HG02981 (cell line): ENCODE results near the gene C20orf204.

Source experiments
- ATAC-seq: cut with Tn5 transposase; IDR thresholded peaks from one replicate; pipeline ENCODE4 v1.9.1; 2021; ENCODE audit warnings: mild to moderate bottlenecking, moderate library complexity; ENCODE audit not compliant: unreplicated experiment

C20orf204 gene

DNA sequence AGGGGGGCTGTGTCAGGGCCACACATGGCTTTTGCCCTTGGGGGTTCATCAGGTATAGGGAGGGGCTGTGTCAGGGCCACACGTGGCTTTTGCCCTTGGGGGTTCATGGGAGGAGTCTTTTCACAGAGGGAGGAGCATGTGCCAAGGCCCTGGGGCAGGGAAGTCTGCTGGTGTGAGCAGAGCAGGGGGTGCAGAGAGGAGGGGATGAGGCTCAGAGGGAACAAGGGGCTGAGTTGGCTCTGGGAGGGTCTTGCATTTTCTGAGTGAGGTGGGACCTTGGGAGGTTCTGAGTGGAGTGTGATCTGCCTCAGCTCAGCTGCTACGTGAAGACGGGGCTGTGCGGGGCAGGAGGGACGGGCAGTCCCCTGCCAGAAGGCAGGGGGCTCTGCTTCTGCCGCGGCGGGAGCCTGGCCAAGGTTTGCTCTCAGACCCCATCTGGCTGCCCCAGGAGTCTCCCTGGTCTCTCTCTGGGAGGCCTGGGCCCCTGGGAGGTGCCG lies 19.5 kb downstream of the C20orf204 start:
- no peak for ATAC-seq

DNA sequence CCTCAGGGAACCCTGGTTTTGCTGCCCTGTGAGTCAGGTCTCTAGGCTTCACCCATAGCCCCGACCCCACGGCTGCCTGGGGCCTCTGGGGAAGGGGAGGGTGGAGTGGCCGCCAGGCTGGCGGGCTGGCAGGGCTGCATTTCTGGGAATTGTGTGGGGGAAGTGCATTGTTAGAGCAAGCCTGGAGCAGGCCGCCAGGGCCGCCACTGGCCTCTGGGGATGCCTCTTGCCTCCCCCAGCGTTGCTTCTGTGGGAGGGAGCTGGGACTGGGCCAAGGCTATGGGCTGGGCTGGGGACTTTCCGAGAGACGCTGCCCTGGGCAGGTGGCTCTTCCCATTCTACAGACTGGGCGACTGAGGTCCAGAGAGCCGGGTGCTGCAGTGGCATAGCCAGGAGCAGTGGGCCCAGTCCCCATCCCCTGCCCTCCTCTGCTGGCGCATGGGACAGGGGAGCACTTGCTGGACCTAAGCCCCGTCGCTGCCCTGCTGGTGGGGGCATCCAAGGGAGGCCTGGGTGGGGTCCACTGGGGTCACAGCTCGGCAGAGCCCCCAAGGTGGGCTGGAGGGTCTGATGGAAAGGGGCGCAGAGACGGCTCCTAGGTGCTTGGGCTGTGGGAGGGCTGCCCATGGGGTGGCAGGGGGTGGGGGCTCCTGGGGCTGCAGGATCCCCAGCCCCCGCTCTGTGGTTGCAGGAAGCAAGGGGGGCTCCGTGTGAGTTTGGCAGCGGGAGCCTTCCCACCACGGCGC lies 20.1 kb downstream of the C20orf204 start:
- ATAC-seq: no peak

DNA sequence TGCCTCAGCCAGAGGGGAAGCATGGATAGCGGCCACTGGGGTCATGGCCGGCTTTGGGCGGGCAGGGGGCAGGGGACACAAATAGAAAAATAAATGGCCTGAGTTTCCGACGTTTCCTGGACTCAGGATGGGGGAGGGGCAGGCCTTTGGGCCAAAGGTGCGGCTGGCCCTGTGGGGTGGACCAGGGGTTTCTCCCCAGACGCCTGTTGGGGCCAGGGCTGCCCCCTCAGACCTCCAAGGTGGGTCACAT lies 20.6 kb downstream of the C20orf204 start:
- no peak for ATAC-seq

DNA sequence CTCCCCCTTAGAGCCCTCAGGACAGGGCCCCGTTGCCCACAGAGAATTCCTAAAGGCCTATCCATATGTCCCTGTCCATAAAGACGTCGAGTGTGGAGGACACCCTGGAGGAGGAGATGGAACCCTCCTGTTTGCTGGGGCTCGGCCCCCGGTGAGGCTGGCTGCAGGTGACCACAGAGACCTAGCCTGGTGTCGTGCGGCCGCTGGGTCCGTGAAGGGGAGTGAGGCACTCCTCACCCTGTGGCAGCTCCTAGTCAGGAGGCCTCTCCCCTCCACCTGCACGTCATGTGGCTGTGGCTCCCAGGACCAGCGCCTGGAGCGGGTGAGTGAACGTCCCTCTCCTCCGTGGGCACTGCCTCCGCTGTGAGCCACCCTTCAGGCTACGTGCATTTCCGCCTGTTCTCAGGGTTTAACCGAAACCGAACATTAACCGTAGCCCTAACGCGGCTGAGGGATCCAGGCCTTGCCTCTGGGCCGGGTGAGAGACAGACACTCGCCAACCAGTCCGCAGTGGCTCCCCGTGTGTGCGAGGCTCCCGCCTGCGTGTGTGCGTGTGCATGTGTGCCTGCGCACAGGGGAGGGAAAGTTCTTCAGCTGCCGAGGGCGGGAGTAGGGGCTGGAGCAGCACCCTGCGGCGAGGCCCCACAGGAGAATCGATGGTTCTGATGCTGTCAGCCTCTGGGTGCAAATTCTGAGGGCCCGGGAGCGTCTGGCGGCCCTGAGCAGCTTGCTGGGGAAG lies 21.1 kb downstream of the C20orf204 start:
- no peak for ATAC-seq

DNA sequence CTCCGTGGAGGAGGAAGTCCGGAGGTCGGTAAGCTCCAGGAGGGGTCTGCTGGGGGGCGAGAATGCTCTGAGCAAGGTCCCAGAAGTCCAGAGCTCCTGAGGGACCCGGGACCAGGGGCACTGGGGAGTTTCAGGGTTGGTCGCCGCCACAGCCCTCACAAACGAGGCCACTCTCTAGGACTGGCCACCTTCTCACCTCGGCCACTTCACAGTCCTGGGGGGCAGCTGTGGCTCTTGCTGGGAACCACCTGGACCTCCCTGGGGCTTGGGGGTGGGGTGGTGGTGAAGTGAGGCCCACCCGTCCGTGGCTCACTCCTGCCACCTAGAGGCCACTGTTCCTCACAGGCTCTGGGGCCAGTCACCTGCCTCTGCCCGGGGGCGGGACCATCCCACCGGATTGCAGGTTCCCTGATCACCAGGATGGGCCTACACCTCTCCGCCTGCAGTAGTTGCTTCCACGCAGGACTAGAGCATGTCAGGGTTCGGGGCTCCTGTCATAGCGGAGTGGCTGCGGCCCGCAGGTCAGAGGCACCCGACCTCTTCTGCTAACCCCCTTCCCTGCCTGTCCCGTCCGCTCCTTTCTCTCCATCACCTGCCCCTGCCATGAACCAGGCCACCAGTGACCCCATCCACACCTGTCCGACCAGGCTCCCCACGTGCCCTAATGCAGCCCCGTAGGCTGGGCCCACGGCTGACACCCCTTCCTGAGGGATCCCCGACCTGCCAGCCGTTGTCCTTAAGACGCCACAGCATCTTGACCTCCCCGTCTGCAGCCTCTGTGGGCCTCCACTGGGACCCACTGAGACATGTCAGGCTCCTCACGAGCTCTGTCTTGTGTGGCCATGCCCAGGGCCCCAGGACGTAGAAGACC lies 21.9 kb downstream of the C20orf204 start:
- ATAC-seq: peak; percentile 46

DNA sequence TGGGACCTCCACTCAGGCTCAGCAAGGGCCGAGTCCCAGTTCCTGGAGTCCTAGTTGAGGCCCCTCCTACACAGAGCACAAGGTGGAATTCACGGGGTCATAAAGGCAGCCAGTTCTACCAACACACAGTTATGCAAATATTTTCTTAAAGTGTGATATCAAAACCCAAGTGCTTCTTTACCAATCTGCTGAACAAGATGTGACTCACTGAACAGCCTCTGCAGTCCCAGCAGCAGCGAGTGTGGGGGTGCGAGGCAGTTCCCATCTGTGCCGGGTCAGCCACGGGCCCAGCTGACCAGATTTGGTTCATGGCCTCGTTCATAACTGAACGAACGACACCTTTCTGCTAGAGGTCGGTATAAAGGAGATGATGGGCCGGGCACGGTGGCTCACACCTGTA lies 22.6 kb downstream of the C20orf204 start:
- no peak for ATAC-seq

DNA sequence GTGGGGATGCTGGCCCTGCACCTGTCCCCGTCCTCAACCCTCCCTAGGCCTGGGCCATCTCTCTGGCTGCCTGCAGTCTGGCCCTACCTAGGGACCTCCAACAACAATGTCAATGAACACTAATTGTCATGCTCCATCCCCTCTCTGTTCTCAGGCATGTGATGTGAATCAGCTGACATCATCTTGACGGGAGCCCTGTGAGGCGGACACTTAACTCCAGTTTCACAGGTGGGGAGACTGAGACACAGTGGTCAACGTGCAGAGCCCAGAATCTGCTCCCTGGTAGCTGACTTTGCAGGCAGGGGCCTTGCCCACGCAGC lies 26.3 kb downstream of the C20orf204 start:
- no peak for ATAC-seq

DNA sequence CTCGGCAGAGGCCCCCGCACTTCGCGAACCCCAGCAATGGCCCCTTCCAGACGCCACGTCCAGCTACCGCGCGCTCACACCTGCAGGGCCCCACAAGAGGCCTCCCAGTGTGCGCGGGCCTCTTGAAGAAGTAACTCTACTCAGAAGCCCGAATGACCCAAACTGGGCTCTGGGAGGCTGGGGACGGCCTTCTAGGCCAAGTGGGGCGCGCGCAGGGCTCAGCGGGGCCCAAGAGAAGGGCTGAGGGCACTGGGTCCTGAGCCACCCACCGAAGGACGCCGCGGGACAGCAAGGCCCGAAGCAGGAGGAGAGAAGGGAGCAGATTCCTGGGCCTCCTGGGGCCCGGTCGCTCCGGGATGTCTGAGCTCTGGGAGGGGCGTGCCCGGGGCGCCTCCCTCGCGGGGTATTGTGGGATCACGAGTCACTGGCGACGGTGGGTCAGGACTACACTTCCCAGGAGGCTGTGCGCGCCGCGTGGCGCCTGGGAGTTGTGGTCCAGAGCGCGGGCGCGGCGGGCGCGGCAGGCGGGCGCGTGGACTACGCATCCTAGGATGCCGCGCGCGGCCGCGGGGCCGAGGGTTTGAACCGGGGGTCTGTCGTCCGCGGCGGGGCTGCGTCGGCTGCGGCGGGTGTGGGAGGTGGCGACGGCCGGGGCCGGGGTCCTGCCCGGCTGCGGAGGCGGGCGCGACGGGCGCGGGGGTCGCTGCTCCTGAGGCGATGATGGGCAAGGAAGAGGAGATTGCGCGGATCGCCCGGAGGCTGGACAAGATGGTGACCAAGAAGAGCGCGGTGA lies 26.8 kb downstream of the C20orf204 start, which contains the start of gene TCEA2:
Gene TCEA2, plus strand, starts transcription at position 603 of the 793 bp plus-strand sequence. Its CDS starts 115 bp downstream, at position 718.
- peak; percentile 76 for ATAC-seq

DNA sequence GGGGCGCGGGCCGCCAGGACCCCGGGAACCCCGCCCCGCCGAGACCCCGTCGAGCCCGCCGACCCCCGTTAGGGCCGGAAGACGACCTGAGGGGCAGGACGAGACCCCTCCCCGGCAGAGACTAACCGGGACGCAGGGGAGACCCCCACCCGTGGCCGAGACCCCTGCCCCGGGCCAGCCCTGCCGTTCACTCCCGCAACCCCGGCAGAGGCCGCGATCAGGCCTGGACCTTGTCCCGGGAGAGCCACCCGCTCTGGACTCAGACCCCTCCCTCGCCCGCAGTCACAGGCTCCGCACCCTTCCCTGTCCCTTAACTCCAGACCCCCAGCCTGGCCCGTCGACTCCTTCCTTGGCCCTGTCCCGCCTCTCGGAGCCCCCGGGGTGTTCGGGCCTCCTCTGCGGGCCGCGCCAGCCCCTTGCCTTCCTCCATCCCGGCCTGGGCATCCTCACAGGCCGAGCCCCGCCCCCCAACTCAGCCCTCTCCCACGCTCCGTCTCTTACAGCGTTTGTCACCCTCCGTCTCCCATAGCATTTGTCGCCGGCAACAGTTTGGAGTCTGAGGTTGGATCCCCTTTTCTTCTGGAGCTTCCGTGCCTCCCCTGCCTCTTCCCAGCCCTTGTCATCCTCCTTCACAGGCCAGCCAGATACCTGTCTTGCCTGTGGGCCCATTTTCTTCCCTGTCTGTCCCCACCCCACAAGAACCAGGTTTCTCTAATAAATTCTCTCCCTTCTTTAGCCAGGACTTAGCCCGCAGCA lies 27.6 kb downstream of the C20orf204 start:
- no peak for ATAC-seq

DNA sequence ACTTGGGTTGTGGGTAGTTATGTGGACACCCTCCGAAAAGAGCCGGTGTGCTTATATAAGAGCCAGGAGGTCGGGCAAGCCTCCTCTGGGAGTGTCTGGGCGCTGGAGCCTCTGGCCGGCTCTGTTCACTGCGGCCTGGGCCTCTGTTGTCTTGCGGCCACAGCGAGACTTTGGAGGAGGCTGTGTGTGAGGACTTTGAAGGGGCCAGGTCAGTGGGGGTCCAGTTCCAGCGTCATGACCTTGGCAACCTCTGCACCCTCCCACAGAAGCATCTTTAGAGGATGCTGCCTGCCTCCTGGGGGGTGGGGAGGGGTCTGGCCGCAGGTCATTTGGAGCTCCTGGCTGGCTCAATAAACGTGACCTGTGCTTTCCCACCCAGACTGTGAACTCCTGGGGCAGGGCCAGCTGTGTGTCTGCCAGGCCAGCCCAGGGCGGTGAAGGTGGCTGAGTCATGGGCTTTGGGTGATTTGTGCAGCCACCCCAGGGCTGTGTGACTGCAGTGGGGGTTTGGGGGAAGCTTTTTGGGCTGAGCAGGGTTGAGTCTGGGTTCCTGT lies 28.2 kb downstream of the C20orf204 start:
- ATAC-seq: no peak

DNA sequence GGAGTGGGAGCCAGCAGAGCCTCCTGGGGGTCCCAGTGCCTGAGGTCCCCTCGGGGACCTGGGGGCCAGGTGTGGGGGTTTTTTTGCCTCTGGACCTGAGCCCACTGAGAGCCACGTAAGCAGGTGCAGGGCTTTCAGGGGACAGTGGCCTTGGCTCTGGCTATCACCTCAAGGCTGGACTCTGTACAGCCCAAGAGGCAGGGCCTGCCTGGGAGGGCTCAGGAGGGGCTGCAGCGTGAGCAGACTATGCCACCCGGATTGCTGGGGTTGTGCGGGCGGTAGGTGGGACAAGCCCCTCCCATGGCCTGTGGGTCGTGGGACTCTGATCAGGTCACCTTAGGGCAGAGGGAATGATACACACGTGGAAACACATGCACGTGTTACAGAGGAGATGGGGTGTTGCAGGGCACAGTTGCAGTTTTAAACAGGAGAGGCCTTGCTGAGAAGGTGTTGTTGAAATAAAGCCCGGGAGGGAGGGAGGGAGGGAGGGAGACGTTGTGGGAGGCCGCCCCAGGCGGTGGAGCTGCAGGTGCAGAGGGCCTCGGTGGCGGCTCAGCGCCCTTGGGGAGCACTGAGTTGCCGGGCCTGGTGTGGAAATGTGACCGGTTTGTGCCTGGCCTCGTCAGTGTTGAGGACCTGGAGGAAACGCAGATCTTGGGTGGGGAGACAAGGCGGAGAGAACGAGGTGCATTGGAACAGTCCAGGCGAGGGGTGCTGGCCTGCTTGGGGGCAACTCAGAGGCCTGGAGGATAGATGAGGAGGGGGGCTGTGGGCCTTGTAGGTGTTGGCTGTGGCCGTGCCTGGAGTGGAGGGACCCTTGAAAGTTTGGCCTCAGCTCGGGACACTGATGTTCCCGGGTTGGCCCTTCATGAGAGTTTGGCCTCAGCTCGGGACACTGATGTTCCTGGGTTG lies 29.3 kb downstream of the C20orf204 start:
- ATAC-seq: no peak

DNA sequence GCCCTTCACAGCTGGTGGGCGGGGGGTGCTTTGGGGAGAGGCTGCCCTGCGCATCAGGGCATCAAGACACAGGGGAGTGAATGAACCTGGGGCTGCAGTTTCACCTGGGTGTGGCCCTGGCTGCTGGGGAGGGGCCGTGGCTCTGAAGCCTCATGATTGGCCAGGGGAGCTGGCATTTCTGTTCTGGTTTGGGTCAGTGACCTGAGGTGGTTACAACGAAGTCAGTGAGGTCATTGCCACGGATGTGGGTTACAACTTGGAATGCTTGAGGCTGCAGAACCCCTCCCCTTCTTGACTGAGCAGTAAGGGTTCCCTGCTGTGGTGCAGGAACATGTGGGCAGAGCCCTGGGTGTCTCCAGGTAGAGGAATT lies 30.0 kb downstream of the C20orf204 start:
- peak; percentile 40 for ATAC-seq

DNA sequence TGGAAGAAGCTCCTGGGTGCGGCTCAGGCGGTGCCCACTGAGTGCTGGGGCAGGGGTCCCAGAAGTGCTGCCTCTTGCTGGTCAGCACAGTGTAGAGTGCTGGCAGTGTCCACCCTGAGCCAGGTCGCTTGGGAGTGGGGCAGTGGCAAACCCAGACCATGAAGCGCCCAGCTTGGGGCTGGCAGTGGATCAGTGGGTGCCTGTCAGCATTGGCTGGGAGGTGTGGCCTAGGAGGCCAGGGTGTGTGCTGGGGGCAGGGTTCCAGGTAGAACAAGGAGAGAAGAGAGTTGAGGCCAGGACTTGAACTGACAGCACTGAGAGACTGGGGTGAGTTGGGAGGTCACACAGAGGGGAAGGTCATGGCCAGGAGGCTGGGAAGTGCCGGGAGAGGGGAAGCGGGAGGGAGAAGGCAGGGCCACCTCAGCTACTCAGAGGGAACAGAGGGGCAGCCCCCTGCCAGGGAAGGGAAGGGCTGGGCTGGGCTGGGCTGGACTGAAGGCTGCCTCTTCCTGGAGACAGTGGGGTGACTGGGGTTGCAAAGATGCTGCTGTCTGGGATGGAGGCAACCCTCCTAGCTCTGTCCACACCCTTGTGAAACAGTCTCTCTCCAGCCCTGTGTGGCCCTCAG lies 31.1 kb downstream of the C20orf204 start:
- ATAC-seq: no peak

DNA sequence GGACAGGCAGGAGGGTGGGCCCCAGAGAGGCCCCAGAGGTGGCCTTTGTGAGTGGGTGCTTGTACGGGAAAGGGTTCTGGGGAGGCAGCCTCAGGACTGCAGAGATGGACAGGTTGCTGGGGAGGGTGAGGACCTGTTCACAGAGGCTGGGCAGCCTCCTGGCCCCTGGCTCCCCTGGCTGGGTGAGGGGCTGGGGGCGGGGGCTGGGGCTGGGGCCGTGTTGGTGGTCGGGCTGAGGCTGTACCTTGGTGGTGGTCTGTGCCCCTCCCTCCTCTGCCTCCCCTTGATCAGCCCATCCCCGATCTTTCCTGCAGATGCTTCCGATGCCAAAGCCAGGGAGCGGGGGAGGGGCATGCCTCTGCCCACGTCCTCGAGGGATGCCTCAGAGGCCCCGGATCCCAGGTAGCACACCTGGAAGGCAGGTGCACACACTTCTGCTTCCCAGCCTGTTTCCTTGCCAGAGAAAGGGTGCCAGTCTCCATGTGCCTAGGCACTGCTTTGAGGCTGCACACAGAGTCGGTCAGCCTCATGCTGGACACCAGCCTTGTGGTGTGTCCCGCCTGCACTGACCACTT lies 31.8 kb downstream of the C20orf204 start:
- no peak for ATAC-seq

DNA sequence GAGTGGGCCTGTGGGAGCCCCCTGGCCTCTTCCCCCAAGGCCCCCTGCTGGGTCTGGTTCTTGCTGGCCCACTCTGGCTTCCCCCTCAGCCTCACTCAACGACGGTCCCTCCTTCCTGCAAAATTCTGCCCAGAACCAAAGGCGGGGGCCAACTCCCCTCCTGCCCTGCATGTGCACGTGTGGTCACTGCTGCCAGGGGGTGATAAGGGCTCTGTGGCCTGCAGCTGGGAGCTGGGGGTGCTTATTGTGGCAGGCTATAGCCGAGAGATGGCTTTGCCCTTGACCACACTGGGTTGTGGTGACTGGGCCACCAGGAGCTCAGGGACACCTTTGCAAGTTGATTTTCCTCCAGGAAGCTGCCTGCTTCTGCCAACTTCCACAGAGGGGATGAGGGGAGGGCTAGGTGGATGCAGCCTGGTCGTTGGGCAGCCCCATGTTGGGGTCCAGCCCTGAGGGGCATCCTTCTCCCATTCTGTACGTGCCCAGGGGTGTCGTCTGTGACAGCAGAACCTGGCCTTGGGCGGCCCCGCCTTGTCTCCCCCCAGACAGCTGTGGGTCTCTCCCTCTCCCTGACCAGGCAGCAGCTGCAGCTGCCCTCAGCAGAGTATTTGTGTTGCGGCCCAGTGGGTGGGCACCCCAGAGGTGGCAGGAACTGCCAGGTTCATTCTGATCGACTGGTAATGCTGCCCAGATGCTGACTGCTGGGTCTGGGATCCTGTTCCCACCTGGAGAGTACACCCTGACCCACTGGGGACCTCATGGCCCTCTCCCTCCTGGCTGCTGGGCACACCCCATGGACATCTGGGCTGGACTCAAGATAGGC lies 32.6 kb downstream of the C20orf204 start:
- no peak for ATAC-seq

DNA sequence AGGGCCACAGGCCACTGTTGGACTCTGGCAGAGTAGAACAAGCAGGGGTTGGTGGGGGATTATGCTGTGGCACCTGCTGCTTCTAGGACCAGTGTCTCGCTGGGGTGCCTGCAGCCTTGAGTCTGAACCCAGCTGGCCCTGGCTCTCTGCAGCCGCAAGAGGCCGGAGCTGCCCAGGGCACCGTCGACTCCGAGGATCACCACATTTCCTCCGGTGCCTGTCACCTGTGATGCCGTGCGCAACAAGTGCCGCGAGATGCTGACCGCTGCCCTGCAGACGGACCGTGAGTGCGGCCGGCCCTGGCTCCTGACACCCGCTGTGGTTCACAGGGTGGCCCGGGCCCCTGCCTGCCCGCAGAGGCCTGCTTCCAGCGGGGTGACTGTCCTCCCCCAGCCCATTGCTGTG lies 33.2 kb downstream of the C20orf204 start:
- no peak for ATAC-seq

DNA sequence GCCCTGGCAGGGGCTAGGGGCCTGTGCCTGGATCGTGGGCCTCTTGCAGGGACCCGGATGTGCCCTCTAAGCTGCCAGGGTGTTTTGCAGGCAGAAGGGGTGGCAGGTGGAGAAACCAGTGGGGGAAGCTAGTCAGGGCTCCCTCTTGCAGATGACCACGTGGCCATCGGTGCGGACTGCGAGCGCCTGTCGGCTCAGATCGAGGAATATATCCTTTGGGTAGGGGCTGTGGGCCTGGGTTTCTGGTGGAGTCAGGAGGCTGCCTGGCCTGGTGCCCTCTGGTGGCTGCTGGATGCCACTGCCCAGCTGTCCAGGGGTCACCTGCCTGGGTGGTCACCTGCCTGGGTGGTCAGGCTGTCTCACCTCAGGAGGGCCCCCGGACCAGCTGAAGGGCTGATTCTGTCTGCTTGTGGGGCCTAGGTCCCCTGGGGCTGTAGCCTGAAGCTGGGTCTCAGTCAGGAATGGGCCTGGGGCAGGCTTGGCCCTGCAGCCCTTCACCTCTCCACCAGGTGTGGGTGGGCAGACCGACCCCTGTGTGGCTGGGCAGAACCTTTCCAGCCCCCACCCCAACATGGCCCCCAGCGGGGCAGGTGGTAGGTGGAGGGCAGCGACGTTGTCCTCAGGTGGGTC lies 33.7 kb downstream of the C20orf204 start:
- no peak for ATAC-seq
